Parathyroid adenoma (tissue), 2 donors: ENCODE measurements around the gene TBATA.

Experiments
- H2AFZ ChIP-seq: fragments of 300-600 bp; sonication (generic); one replicate; pipeline ENCODE4 v1.7.0; 2017; ENCODE audit warnings: antibody characterized with exemption, mild to moderate bottlenecking
- H3K27ac ChIP-seq: fragments of 300-600 bp; sonication (generic); one replicate; pipeline ENCODE4 v1.7.0; 2017
- H3K27me3 ChIP-seq: fragments of 300-600 bp; sonication (generic); one replicate; pipeline ENCODE4 v1.7.0; 2017; ENCODE audit warnings: low read length; ENCODE audit not compliant: control insufficient read depth, insufficient read depth
- H3K36me3 ChIP-seq: fragments of 300-600 bp; sonication (generic); one replicate; pipeline ENCODE4 v1.7.0; 2017; ENCODE audit warnings: low read length; ENCODE audit not compliant: control insufficient read depth, insufficient read depth
- H3K4me1 ChIP-seq: fragments of 300-600 bp; sonication (generic); one replicate; pipeline ENCODE4 v1.7.0; 2017; ENCODE audit warnings: control low read depth
- H3K4me2 ChIP-seq: fragments of 300-600 bp; sonication (generic); one replicate; pipeline ENCODE4 v1.7.0; 2017; ENCODE audit warnings: low read length
- H3K4me3 ChIP-seq: fragments of 300-600 bp; sonication (generic); one replicate; pipeline ENCODE4 v1.7.0; 2017; ENCODE audit warnings: low read depth, low read length
- H3K79me2 ChIP-seq: fragments of 300-600 bp; sonication (generic); one replicate; pipeline ENCODE4 v1.7.0; 2017; ENCODE audit warnings: control low read depth
- H3K9ac ChIP-seq: fragments of 300-600 bp; sonication (generic); one replicate; pipeline ENCODE4 v1.7.0; 2017; ENCODE audit warnings: mild to moderate bottlenecking
- H3K9me3 ChIP-seq: fragments of 300-600 bp; sonication (generic); one replicate; pipeline ENCODE4 v1.7.0; 2017; ENCODE audit warnings: low read length; ENCODE audit not compliant: control insufficient read depth
- CTCF ChIP-seq: fragments of 300-600 bp; sonication (generic); IDR thresholded peaks from one replicate; pipeline ENCODE4 v1.7.0; 2017; ENCODE audit warnings: antibody characterized with exemption, mild to moderate bottlenecking
- donor health status: primary hyperparathyroidism.

The TBATA gene

GRCh38 chr10:70785190-70785589, at the start of gene TBATA:
TSS of gene TBATA (minus strand) at chr10:70785377. CDS start at chr10:70783379, 1,998 bp downstream.
- H3K9me3 ChIP-seq: no peaks in the 10 kb centered on the region
- no peaks in the 10 kb centered on the region for H3K79me2 ChIP-seq
- peaks cover 4% of the 10 kb centered on the region for H3K4me1 ChIP-seq
- no peaks in the 10 kb centered on the region for H3K27me3 ChIP-seq
- H3K4me2 ChIP-seq: no peak within 1 kb of the TSS
- no peak within 1 kb of the TSS for H3K4me3 ChIP-seq
- H3K9ac ChIP-seq: no peak within 1 kb of the TSS
- no peak within 1 kb of the TSS for H2AFZ ChIP-seq
- TF ChIP-seq CTCF: no peak
- H3K27ac ChIP-seq: no peak within 1 kb of the TSS
- H3K36me3 ChIP-seq: no peaks in the 10 kb centered on the region

- H3K9me3 ChIP-seq: no peaks in the 10 kb centered on the region
- no peaks in the 10 kb centered on the region for H3K4me1 ChIP-seq
- no peaks in the 10 kb centered on the region for H3K27me3 ChIP-seq
- H3K27ac ChIP-seq: no peak overlapping the region
- TF ChIP-seq CTCF: no peak
- H3K4me2 ChIP-seq: no peak overlapping the region
- H3K79me2 ChIP-seq: peaks cover 31% of the 10 kb centered on the region
- H2AFZ ChIP-seq: no peak overlapping the region
- H3K4me3 ChIP-seq: no peak overlapping the region
- H3K9ac ChIP-seq: no peak overlapping the region
- no peaks in the 10 kb centered on the region for H3K36me3 ChIP-seq
Observed at GRCh38 chr10:70834441-70835151, 49.4 kb upstream of the TBATA start.

- Histone ChIP-seq H3K4me3 (no peak overlapping the region), H3K4me1 (peaks cover 6% of the 10 kb centered on the region), H3K9ac (no peak overlapping the region), H3K36me3 (no peaks in the 10 kb centered on the region), H3K79me2 (peaks cover 31% of the 10 kb centered on the region), H3K27ac (no peak overlapping the region), H3K4me2 (no peak overlapping the region), H2AFZ (no peak overlapping the region), H3K9me3 (no peaks in the 10 kb centered on the region), H3K27me3 (no peaks in the 10 kb centered on the region)
- no peak for TF ChIP-seq CTCF
Observed at GRCh38 chr10:70834021-70834420, 48.8 kb upstream of the TBATA start.

GRCh38 chr10:70833601-70834000, 48.4 kb upstream of the TBATA start:
- H2AFZ ChIP-seq: no peak overlapping the region
- H3K9me3 ChIP-seq: no peaks in the 10 kb centered on the region
- peaks cover 31% of the 10 kb centered on the region for H3K79me2 ChIP-seq
- H3K27ac ChIP-seq: no peak overlapping the region
- H3K4me1 ChIP-seq: peaks cover 10% of the 10 kb centered on the region
- no peaks in the 10 kb centered on the region for H3K27me3 ChIP-seq
- H3K9ac ChIP-seq: no peak overlapping the region
- H3K4me2 ChIP-seq: no peak overlapping the region
- TF ChIP-seq CTCF: no peak
- H3K4me3 ChIP-seq: no peak overlapping the region
- no peaks in the 10 kb centered on the region for H3K36me3 ChIP-seq
